Keratinocyte (primary cell): Measurements from ENCODE around the gene GJB6. TPM values are rescaled to one million over a fixed set of nuclear protein-coding genes. Genes with fewer than 3 reads are reported as not detected.
A peak's percentile ranks its signal among the peaks of the same experiment; 100 is the strongest.

Source experiments
- DNase-seq: peaks from one replicate; pipeline ENCODE4 v3.0.0-alpha.2; 2011; ENCODE audit warnings: low read depth, missing footprints, low spot score
- FAIRE-seq: peaks from 2 replicates; lab custom pipeline; 2011; peaks lifted over from hg19 to GRCh38; lab: Jason Lieb, UNC
- H2AFZ ChIP-seq: 2 replicates; pipeline ENCODE4 v1.6.0; 2012; ENCODE audit warnings: low read length, control low read depth, inconsistent platforms; ENCODE audit not compliant: control insufficient read depth
- H3K27ac ChIP-seq: 2 replicates; pipeline ENCODE4 v1.5.1; 2011; ENCODE audit warnings: low read length; ENCODE audit not compliant: control insufficient read depth, insufficient read depth
- H3K27me3 ChIP-seq: 3 replicates; pipeline ENCODE4 v1.6.0; 2011; ENCODE audit warnings: low read length; ENCODE audit not compliant: control insufficient read depth, insufficient read depth; ENCODE audit errors: extremely low read depth
- H3K36me3 ChIP-seq, 2 experiments: 2 replicates in 1 of 2; 3 replicates in 1 of 2; pipeline ENCODE4 v1.5.1; 2011; ENCODE audit warnings: low read length in 2 of 2, mild to moderate bottlenecking in 1 of 2; ENCODE audit not compliant: control insufficient read depth in 2 of 2, insufficient read depth in 2 of 2; ENCODE audit errors: extremely low read depth in 1 of 2
- H3K4me1 ChIP-seq: 3 replicates; pipeline ENCODE4 v1.5.1; 2011; ENCODE audit warnings: low read length; ENCODE audit not compliant: control insufficient read depth, insufficient read depth; ENCODE audit errors: extremely low read depth
- H3K4me2 ChIP-seq: 3 replicates; pipeline ENCODE4 v1.6.0; 2011; ENCODE audit warnings: low read depth, low read length; ENCODE audit not compliant: control insufficient read depth, insufficient read depth; ENCODE audit errors: extremely low read depth
- H3K4me3 ChIP-seq, 3 experiments: fragments of 200-600 bp in 1 of 3; sonication (generic) in 1 of 3; 2 replicates in 2 of 3; 3 replicates in 1 of 3; pipeline ENCODE4 v1.5.1; 2011 to 2016; ENCODE audit warnings: low read length in 3 of 3, mild to moderate bottlenecking in 3 of 3, control low read depth in 2 of 3, inconsistent platforms in 1 of 3, low read depth in 1 of 3, mixed read lengths in 1 of 3, mixed run types in 1 of 3, moderate library complexity in 1 of 3; ENCODE audit not compliant: control insufficient read depth in 2 of 3, insufficient read depth in 2 of 3; ENCODE audit errors: extremely low read depth in 1 of 3
- H3K79me2 ChIP-seq: 2 replicates; pipeline ENCODE4 v1.6.0; 2012; ENCODE audit warnings: low read length; ENCODE audit not compliant: control insufficient read depth, insufficient read depth
- H3K9ac ChIP-seq: 3 replicates; pipeline ENCODE4 v1.6.0; 2011; ENCODE audit warnings: low read length; ENCODE audit not compliant: control insufficient read depth, insufficient read depth; ENCODE audit errors: extremely low read depth
- H3K9me1 ChIP-seq: 3 replicates; pipeline ENCODE4 v1.6.0; 2011; ENCODE audit warnings: low read length; ENCODE audit not compliant: control insufficient read depth, insufficient read depth; ENCODE audit errors: extremely low read depth
- H3K9me3 ChIP-seq: 2 replicates; pipeline ENCODE4 v1.5.1; 2012; ENCODE audit warnings: low read depth, low read length; ENCODE audit not compliant: control insufficient read depth
- H4K20me1 ChIP-seq: 3 replicates; pipeline ENCODE4 v1.6.0; 2011; ENCODE audit warnings: low read length; ENCODE audit not compliant: control insufficient read depth, insufficient read depth; ENCODE audit errors: extremely low read depth
- CTCF ChIP-seq, 3 experiments: IDR thresholded peaks in 1 of 3; conservative IDR thresholded peaks in 1 of 3; optimal IDR thresholded peaks in 1 of 3; 2 replicates in 2 of 3; 3 replicates in 1 of 3; pipeline versions ENCODE3 to v1.5.1; 2011; ENCODE audit warnings: low read length in 3 of 3, mild to moderate bottlenecking in 3 of 3, moderate library complexity in 2 of 3, control low read depth in 1 of 3, inconsistent platforms in 1 of 3; ENCODE audit not compliant: insufficient read depth in 2 of 3; ENCODE audit errors: extremely low read depth in 1 of 3
- EZH2 ChIP-seq: IDR thresholded peaks from one replicate; pipeline ENCODE4 v1.6.1; 2012; ENCODE audit warnings: inconsistent platforms, mild to moderate bottlenecking, low read length, moderate library complexity
- dilution Hi-C: fragments of 300-500 bp; cut with MboI; formaldehyde crosslinking; loops from one replicate; pipeline ENCODE4 v1.7.0; 2020; ENCODE audit warnings: low sequenced_read_pairs; ENCODE audit not compliant: extremely low pct_ligation_motif_present
- polyA plus RNA-seq, 5 experiments: library from polyadenylated mRNA; depleted of rRNA in 3 of 5; stranded (reverse) in 3 of 5; stranded (forward) in 1 of 5; unstranded in 1 of 5; fragments of >200 nt; gene quantifications; 1 replicate in 1 of 5; 2 replicates in 3 of 5; 3 replicates in 1 of 5; pipeline versions ENCODE4 v1.2.1 to v1.2.3, GENCODE V29; 2011 to 2012; ENCODE audit warnings: missing spikeins in 2 of 5, low read depth in 1 of 5, low replicate concordance in 1 of 5

Gene GJB6
- polyA plus RNA-seq, 1 donor (not counting 4 experiments of a cell fraction or from before 2014, with no cell fraction given) = 11.2 TPM

DNA sequence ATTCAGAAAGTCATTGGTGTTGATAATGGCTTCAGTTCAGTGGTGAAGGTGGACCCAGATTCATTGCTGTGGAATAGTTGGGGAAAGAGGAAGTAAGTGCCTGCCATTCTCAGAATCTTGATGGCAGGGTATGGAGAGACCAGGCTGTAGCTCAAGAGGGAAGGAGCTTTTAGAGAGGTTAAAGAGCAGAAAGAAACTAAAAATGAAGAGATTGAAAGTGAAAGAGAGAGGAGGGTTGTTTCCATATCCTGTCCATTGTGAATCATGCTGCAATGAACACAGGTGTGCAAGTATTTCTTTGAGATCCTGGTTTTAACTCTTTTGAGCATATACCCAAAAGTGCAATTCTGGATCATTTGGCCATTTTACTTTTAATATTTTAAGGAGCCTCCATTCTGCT is 12.5 kb downstream of the GJB6 start:
- no peak overlapping the region for H3K27ac ChIP-seq

DNA sequence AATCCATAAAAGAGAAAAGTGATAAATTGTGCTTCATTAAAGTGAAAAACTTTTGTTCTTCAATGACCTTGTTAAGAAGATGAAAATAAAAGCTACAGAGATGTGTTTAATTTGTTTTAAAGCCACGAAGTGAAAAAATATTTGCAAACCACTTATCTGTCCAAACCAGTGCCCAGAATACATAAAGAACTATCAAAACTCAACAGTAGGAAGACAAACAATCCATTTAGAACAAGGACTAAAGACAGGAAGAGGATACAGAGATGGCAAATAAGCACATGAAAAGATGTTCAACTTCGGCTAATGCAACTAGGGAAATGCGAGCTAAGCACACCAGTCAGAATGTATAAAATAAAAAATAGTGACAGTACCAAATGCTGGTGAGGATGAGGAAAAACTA is 15.0 kb downstream of the GJB6 start:
- H3K27me3 ChIP-seq = no peaks in the 10 kb centered on the region
- H3K4me3 ChIP-seq = no peak overlapping the region
- no peak for TF ChIP-seq EZH2
- FAIRE-seq (no peak), DNase-seq (no peak)
- no peaks in the 10 kb centered on the region for H3K9me3 ChIP-seq
- no peaks in the 10 kb centered on the region for H4K20me1 ChIP-seq
- dilution Hi-C loops = no loop called here
- no peaks in the 10 kb centered on the region for H3K4me1 ChIP-seq
- H3K79me2 ChIP-seq = no peaks in the 10 kb centered on the region
- no peaks in the 10 kb centered on the region for H3K36me3 ChIP-seq
- no peak overlapping the region for H3K27ac ChIP-seq
- no peak overlapping the region for H3K9ac ChIP-seq
- no peaks in the 10 kb centered on the region for H3K9me1 ChIP-seq
- no peak overlapping the region for H3K4me2 ChIP-seq
- H2AFZ ChIP-seq = no peak overlapping the region

More for the DNA sequence above, 12.5 kb downstream of the GJB6 start:
- H3K9me1 ChIP-seq = no peaks in the 10 kb centered on the region
- no peaks in the 10 kb centered on the region for H3K36me3 ChIP-seq
- no peaks in the 10 kb centered on the region for H4K20me1 ChIP-seq
- no peaks in the 10 kb centered on the region for H3K4me1 ChIP-seq
- peak overlapping the region; percentile 14 for H2AFZ ChIP-seq
- H3K27me3 ChIP-seq = no peaks in the 10 kb centered on the region
- dilution Hi-C loops = no loop called here
- H3K9me3 ChIP-seq = no peaks in the 10 kb centered on the region
- no peak for DNase-seq
- FAIRE-seq = no peak
- H3K9ac ChIP-seq = no peak overlapping the region
- no peak overlapping the region for H3K4me2 ChIP-seq
- no peak overlapping the region for H3K4me3 ChIP-seq
- TF ChIP-seq CTCF (optimal IDR thresholded peaks at IDR 0.05 in 1 of 3, IDR thresholded peaks at IDR 0.05 in 1 of 3, conservative IDR thresholded peaks at IDR 0.05 in 1 of 3; ENCODE audit: extremely low read depth in 1 of 3, insufficient read depth in 2 of 3, low read length in 3 of 3) (no peak), EZH2 (no peak)
- H3K79me2 ChIP-seq = no peaks in the 10 kb centered on the region

DNA sequence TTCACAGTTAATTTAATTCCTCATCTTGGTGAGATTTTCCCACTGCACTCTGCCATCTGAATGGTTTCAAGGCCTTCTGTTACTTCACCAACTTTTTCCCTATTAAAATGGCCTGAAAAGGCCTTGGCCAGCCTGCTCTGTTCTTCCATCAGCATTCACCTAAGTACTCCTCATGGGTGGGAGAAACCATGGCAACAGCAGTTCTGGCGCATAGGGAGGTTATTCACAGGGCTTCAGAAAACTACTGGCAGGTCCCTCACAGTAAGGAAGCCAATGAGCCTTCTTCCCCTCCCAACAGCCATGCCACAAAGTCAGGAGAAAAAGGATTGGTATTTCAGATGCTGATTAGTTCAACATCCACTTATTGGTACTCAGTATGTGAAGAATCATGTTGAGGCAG is 22.2 kb downstream of the GJB6 start:
- FAIRE-seq = no peak
- dilution Hi-C loops = no loop called here

More for the DNA sequence above, 22.2 kb downstream of the GJB6 start:
- no peak overlapping the region for H3K4me2 ChIP-seq
- no peaks in the 10 kb centered on the region for H3K9me3 ChIP-seq
- no peaks in the 10 kb centered on the region for H4K20me1 ChIP-seq
- TF ChIP-seq CTCF (optimal IDR thresholded peaks at IDR 0.05 in 1 of 3, IDR thresholded peaks at IDR 0.05 in 1 of 3, conservative IDR thresholded peaks at IDR 0.05 in 1 of 3; ENCODE audit: extremely low read depth in 1 of 3, insufficient read depth in 2 of 3, low read length in 3 of 3) = no peak
- no peak overlapping the region for H3K9ac ChIP-seq
- DNase-seq = no peak
- no peaks in the 10 kb centered on the region for H3K9me1 ChIP-seq
- no peaks in the 10 kb centered on the region for H3K4me1 ChIP-seq
- no peaks in the 10 kb centered on the region for H3K27me3 ChIP-seq
- no peak overlapping the region for H3K27ac ChIP-seq
- H3K79me2 ChIP-seq = no peaks in the 10 kb centered on the region
- no peaks in the 10 kb centered on the region for H3K36me3 ChIP-seq
- H2AFZ ChIP-seq = no peak overlapping the region
- H3K4me3 ChIP-seq = no peak overlapping the region
